HG03175 (cell line): ENCODE results near the gene KRT1.

ENCODE experiments used
- ATAC-seq: cut with Tn5 transposase; IDR thresholded peaks from one replicate; pipeline ENCODE4 v1.9.1; 2021; ENCODE audit warnings: mild to moderate bottlenecking, moderate library complexity; ENCODE audit not compliant: unreplicated experiment

The KRT1 gene

DNA sequence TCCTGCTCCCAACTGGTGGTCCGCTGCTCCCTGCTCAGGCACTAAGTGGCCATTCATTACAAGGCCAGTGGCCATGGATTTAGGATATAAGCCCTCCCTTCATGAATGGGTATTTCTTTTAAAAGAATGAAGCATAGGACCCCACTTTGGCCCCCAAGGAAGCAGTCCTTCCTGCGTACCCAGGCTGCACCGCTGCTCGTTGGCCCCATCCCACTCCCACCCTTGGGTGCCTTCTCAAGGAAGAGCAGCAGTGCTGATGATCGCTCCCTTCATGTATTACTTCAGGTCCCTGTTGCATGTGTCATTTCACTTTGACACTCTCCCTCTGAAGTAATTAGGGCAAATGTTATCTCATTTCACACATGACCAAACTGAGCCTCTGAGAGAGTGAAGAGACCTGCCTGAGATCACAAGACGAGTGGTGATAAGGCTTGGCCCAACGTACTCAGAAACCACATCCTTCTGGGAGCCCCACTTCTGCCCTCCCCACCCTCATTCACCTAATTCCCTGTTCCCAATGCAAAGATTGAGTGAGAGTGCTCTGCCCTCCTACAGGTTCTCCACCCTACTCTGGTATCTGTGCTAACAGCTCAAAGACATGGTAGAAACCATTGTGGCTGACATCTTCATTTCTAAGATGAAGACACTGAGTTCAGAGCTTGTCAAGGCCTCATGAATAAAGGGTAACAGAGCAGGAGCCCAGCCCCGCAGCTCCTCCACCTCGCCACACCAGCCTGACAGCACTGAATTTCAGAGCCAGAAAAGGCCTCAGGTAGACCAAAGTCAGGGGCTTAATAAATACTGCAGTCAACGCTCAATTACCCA is 17.9 kb downstream of the KRT1 start:
- ATAC-seq: no peak

DNA sequence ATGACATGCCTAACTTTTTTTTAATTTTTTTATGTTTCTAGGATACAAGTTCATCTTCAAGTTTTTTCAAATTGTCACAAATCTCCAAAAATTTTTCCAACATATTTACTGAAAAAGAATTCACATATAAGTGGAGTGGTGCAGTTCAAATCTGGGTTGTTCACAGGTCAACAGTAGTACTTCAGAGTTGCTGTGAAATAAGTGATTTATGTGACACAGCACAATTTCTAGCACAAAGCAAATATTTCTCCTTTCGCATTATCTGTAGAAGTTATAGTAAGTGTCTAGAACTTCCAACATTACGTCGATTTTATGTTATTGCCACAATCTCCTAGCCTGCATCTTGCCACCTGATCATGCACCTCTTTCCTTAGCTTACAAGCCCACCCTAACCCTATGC is 18.5 kb downstream of the KRT1 start:
- no peak for ATAC-seq

DNA sequence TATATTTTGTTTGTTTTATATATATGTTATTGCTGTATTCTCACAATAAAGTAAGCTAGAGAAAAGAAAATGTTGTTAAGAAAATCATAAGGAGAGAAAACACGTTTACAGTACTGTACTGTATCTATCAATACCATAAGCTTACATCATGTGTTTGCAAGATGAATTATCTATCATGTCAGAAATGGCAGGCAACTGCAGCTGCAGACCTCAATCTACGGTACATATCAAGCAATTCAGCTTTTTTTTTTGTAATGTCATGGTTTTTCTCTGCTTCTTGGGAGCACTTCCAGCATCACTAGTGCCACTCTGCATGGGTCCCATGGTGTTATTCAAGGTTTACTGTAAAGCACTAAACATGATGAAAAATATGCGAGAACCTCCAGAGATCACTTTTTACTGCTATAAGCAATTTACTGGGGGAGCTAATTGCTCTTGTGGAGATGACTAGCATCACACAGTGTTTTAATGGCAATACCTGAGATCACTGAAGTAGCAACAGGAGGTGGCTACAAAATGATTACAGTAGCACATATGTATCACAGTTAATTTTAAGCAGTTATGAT is 19.2 kb downstream of the KRT1 start:
- no peak for ATAC-seq

DNA sequence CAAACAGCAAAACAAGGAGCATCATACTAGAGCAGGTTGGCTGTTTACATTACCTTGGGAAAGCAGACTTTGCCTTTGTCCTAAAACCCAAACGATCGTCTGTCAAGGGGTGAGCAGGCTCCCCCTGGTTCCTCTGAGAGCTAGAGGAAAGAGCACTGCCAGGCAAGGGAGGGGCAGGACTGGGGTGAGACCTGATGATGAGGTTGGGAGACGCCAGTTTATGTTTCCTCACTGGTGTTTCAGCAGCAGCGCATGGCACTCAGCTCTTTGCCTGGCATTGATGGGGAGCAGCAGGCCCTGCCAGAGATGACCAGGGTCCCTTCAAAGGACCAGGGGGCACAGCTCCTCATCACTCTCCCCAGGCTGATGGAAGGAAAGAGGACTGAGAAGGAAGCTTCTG is 20.3 kb downstream of the KRT1 start:
- no peak for ATAC-seq

DNA sequence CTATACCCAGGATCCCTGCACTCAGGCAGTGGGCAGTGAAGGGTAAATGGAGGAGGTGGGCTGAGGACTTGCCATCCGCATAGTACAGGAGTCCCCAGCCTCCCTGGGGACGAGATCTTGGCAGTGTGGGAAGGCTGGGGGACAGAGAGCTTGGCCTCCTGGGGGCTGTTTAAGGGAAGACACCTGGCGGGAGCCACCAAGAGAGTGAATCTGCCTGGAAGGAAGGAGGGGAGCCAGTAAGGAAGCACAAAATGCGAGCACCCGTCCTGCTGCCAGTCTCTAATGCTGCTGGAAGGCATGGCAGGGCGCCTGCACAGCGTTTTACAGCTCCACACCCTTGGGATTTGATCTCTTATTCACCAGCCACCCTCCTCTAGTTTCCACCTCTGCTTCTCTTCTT is 20.8 kb downstream of the KRT1 start:
- ATAC-seq: no peak

DNA sequence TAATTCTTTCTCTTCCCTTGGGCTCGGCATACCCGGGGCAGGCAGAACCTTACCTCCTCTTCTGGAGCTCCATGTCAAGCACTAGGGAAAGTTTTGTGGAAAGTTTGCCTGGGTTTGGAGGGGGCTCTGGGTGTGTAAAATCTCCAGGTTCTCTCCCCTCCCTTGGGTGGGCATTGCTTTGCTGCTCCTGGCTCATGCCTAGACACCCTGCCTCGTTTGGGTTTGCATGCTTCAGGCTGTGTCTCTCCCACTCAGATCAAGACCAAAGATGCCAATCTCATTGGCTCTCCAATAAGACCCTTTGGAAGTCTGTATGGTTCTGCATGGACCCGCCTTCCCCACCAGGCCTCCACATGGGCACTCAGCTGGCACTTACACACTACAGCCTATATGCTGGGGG is 22.0 kb downstream of the KRT1 start:
- ATAC-seq: no peak

DNA sequence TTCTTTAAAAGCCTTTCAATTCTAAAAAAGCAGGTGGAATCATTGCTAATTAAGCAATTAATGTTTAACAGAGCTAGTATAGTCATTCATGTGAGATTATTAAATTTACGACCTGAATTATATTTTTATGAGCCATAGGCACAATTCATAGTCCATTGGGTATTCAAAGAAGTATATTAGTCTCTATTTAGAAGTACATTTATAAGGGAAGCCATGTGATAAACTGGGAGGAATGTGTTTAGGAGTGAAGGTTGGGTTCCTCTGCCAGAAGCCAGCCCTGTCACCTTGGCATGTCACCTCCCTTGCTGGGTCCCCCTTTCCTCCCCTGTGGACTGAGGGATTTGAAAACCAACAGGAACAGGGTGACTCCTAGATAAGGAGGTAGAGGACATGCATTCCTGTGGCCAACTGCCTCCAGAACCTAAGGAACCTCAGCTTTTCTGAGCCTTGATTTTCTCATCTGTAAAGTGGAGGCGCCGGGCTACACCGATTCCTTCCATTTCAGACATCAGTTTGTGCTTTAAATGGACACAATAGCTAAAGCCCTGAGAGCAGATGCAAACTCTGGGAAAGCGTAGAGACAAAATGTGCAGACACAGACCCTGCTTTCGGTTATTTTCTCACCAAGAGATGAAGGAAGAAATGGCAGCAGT is 22.8 kb downstream of the KRT1 start:
- no peak for ATAC-seq

DNA sequence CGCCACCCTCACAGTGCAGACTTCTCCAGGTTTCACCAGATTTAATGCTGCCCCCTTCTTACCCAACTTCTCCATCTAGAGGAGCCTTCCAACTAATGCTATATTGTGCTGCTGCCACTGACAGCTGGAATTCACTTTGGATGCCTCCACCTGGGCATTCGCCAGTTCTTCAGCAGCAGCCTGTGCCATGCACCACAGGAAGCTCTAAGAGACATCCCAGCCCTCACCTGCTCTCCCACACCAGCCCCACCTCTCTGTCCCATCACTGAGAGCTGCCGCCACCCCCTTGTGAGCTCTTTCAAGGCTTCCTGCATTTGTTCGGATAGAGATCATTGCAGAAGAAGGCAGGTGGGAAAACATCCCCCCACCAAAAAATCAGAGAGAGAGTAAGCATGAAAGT is 23.6 kb downstream of the KRT1 start:
- ATAC-seq: no peak

DNA sequence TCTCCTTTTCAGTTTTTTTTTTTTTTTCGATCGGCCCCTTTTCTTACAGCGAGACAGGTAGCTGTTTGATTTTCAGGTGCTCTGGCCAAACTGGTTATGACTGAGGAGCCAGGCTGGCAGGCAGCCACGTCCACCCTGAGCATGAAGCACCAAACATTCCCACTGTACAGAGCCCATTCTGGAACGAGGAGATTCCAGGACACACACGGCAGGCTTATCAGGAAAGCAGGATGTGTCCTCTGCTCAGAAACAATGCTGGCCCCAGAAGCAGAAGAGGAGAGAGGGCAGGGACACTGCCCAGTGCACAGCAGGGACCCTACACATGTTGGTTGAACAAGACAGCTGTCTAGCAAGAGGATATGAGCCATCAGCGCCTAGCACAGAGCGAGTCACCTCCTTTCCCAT is 24.5 kb downstream of the KRT1 start:
- ATAC-seq: no peak

DNA sequence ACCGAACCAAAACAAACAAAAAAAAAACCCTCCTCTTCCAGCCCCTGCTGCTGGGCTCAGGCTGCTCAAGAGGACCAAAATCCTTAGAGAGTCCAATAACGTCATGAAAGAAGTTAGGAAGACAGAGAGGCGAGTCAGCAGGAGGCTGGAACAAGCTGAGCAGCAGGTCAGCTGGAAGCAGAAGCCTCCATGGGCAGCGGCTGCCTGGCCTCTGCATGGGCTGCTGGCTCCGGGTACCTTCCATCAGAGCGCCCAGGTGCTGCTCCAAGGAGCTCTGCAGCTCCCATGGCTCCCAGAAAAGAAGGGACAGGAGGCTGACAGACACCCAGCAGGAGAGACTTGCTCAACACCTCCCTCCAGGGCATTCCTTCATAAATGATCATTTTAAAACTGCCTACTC is 25.0 kb downstream of the KRT1 start:
- ATAC-seq: no peak

DNA sequence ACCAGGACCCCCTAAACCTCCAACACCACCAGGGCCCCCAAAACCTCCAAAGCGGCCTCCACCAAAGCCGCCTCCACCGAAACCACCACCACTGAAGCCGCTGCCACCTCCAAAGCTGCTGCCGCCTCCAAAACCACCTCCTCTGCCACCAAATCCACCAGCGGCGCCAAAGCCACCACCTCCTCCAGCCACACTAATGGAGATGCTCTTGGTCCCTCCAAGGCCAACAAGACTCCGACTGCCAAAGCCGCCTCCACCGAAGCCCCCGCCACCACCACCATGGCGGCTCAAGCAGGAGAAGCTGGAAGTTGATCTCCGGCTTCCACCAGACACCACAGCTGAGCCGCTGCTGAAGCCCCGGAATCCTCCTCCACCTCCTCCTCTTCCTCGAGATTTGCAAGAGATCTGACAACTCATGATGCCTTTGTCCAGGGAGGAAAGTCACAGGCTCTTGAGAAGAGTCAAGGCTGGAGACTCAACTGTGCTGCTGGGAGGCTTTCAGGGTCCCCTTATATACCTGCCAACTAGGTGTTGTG is 28.4 kb downstream of the KRT1 start, which contains the start of gene KRT2:
Gene KRT2 (minus strand): TSS at position 486 of the 536 bp plus-strand sequence. CDS start 69 bp downstream, at position 417.
- no peak for ATAC-seq

DNA sequence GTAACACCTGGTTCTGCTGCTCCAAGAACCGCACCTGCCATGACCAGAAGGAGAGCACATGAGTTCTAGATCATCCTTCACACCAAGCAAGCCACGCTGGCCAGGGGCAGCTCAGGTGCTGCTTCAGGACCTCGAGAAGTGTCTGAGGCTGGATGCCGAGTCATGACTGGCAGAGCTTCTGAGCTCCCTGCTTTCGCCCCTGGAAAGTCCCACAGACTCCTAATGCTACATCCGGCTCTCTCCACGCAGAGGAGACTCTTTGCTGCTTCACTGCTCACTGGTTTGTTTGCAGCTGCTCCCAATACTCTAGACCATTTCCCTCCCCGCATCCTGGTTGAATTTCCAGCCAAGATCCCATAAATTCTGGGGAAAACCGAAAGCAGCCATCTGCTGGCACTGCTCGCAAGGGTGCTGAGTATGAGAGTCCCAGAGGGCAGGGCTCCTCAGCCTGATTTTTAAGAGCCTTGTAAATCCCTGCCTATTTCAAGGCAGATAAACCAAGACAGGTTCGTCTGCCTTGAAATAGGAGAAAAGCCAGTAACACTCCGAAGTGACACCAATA is 29.6 kb downstream of the KRT1 start:
- ATAC-seq: no peak

DNA sequence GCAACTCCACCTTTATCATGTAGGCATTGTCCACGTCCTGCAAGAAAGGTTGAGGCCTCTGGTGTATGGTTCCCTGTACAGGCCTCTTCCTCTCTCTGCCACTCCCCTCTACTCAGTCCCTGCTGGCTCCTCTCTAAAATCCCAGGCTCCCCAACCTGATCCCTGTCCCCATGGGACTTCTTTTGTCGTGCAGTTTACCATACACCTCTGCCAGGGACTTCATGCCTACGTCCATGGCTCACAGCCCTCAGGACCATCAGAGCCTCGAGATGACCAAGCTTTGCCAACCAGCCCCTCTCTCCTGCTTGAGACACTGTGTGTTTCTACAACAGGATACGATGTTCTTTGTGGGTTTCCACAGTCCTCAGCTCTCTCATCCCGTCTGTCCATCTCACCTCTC is 31.1 kb downstream of the KRT1 start:
- ATAC-seq: no peak

DNA sequence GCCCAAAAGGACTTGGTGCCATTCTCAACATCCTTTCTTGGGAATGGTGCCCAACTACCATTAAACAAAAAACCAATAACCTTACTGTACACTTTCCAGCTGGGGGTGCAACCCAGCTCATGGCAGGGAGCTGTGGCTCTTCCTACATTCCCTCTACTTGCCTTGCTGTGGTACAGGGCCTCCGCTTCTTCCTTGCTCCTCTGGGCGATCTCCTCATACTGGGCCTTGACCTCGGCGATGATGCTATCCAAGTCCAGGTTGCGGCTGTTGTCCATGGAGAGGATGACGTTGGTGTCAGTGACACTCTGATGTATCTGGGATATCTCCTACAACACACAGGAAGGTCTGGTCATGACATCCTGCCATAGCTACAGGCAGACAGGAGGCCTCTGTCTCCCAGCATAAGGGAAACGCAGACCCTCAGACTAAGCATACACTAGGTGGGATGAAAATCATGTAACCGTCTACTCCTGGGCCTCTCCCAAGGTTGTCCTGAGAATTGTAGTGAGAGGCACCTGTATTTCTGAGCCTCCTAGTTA is 32.1 kb downstream of the KRT1 start:
- ATAC-seq: no peak

DNA sequence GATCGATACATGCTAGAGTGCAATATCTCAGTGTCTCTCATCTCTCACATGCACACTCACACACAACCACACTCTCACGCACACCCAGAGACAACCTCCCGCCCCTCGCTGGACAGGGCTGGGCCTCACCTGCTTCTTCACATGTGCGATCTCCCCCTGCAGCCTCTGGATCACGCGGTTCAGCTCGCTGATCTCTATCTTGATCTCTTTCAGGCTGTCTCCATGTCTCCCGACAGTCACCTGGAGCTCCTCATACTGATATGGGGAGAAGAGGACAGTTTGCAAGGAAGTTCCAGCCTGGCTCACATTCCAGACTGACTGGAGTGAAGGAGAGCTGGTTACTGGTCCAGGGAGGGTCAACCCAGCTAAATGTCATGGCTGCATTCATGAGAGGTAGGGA is 32.6 kb downstream of the KRT1 start:
- no peak for ATAC-seq

DNA sequence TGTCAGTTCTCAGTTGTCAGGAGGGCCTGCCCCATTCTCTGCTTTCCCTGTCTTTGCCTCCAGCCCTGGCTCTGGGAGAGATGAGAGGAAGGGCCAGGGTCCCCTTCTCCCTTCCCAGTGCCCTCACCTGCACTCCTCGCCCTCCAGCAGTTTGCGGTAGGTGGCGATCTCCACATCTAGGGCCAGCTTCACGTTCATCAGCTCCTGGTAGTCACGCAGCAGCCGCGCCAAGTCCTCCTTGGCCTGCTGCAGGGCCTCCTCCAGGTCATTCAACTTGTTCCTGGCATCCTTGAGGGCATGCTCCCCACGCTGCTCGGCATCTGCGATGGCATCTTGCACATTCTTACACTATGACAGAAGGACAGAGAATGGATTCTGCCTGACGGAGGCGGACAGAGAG is 33.6 kb downstream of the KRT1 start:
- ATAC-seq: no peak

DNA sequence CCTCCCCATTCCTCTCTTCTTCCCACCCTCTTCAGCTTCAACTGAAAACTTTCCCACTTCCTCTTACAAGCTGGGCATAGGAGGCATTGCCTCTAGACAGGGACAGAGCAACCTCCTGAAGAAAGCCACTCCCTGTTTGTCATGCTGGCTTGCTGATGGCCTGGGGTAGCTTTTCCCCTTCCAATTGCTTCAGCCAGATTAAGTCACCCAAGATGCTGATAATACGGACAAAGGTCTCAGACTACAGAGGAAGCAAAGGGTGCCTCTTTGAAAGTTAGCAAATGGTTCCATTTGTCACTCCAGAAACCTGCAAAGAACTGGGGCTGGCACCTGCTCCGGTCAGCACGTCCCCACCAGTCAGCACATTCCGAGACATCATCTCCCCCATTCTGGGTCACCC is 34.2 kb downstream of the KRT1 start:
- ATAC-seq: no peak

DNA sequence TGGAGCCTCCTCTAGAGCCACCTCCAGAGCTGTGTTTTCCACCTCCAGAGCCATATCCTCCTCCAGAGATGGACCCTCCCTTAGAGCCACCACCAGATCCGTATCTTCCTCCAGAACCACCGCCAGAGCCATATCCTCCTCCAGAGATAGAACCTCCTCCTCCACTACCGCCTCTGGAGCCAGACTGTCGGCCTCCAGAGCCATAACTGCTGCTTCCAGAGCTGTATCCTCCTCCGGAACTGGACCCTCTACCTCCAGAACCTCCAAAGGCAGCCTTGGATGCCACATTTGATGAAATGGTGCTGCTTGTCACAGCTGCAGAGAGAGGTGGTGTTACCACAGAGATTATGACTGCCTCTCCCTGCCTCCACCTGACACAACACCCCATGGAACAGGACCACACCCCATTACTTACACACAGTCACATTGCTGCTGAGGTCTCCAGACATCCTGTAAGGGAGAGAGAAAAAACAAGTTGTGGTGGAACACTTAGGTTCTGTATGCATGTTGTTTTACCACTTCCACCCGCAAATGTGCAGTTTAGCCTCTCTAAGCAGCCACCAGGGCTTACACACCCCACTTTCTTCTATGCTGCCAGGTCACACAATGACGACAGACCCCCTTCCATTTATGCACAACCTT is 35.0 kb downstream of the KRT1 start:
- ATAC-seq: no peak

DNA sequence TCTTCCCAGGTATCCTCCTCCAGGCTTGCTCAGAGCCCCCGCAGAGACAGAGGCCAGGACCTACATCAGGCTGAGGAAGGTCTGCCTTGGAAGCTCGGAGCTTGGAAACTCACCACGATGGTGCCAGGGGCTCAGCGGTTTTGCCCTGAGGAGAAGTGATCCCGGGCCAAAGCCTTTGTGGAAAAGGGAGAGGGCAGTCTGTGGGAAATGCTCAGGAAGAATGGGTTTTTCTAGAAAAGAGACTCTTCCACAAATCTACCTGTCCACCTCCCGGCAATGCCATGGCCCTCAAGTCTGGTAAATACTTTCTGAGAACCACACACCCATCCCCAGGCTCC is 36.2 kb downstream of the KRT1 start:
- no peak for ATAC-seq

DNA sequence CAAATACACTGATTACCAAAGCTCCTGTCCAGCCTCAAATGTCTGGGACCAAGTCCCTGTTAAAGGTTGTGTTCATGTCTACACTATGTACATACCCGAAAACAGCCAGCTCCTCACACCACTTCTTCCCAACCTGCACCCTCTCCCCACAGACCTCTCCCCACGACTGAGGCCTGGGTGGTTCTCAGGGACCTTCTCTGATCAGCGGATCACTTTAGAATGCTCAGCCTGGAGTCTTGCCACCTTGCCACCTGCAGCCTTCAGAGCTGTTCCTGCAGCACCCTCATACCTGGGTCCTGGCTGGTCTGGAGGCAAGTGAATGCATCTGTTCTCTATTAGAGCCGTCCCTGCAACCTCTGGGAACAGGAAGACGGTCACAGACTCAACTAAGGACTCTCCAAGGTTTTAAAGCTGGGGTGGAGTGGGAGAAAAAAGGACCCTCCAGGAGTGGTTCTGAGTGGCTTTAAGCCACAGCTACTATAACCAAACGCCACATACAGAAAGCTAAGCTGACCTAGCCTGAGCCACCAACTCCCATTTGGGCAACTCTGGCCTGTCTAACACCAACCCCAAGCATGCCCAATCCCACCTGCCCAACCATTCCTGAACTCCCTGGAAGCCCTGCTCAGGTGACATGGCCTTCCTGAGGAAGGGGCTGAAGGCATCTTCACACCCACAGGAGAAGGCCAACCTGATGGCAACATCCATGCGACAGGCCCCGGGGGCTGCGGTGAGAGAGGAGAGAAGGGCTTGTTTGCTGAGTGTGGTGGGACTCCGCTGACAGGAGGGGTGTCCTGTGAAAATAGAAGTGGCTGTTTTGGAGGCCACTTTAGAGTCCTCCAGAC is 36.8 kb downstream of the KRT1 start:
- ATAC-seq: no peak
